Measurements from ENCODE around the gene ACTRT2. TPM values are rescaled to one million over a fixed set of nuclear protein-coding genes. Genes with fewer than 3 reads are reported as not detected.

ACTRT2 gene
- total RNA-seq, 1 donor from 2014 or later: not detected

DNA sequence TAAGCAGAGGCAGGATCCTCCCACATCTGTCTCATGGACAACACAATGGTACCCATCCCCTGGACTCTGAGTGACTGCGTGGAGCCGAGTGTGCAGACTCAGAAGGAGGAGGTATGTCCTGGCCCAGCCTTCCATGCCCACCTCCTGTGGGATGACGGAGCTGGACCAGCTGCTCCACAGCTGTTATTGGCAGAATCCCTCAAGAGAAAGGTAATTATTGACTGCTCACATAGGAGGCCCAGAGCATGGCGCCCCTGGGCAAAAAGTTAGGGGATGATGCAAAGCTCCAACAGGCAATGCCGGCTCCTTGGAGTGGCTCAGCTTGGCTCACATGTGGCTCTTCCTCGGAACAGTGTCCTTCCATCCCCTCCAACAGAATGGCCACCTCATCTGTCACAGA, 12.2 kb upstream of the ACTRT2 start:
- TF ChIP-seq, protein P1, sequence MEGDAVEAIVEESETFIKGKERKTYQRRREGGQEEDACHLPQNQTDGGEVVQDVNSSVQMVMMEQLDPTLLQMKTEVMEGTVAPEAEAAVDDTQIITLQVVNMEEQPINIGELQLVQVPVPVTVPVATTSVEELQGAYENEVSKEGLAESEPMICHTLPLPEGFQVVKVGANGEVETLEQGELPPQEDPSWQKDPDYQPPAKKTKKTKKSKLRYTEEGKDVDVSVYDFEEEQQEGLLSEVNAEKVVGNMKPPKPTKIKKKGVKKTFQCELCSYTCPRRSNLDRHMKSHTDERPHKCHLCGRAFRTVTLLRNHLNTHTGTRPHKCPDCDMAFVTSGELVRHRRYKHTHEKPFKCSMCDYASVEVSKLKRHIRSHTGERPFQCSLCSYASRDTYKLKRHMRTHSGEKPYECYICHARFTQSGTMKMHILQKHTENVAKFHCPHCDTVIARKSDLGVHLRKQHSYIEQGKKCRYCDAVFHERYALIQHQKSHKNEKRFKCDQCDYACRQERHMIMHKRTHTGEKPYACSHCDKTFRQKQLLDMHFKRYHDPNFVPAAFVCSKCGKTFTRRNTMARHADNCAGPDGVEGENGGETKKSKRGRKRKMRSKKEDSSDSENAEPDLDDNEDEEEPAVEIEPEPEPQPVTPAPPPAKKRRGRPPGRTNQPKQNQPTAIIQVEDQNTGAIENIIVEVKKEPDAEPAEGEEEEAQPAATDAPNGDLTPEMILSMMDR (conservative IDR thresholded peaks at IDR 0.05): no peak
- DNase-seq (ENCODE audit: extremely low spot score, unreplicated experiment): no peak
- Mint-ChIP-seq H3K36me3 (no peaks in the 10 kb centered on the region), H3K9me3 (peaks cover 3% of the 10 kb centered on the region), H3K4me3 (no peak overlapping the region), H3K4me1 (ENCODE audit: unreplicated experiment) (peaks cover 4% of the 10 kb centered on the region), H3K27ac (no peak overlapping the region), H3K27me3 (peaks cover 7% of the 10 kb centered on the region)

DNA sequence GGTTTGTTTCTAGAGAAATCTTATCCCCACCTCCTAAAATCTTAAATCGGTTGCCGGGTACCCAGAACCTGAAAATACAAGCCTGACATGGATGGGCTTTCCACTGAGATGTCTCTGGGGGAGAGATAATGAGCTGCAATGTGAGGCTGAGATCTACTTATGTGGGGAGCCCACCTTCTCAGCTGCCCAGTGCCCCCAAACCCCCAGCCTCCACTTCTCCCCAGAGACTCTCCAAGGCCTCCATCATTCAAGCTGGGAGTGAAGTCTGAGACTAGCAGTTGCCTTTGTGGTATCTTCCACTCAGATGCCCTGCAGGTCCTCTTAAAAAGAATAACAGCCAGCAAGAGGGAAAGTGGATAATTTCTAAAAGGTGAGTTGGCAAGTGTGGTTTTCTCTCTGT, 11.7 kb upstream of the ACTRT2 start:
- Mint-ChIP-seq H3K36me3 (no peaks in the 10 kb centered on the region), H3K27ac (no peak overlapping the region), H3K9me3 (peaks cover 3% of the 10 kb centered on the region), H3K4me3 (no peak overlapping the region), H3K27me3 (peaks cover 13% of the 10 kb centered on the region), H3K4me1 (ENCODE audit: unreplicated experiment) (peaks cover 4% of the 10 kb centered on the region)
- TF ChIP-seq, protein P1 (conservative IDR thresholded peaks at IDR 0.05): no peak
- DNase-seq (ENCODE audit: extremely low spot score, unreplicated experiment): no peak

DNA sequence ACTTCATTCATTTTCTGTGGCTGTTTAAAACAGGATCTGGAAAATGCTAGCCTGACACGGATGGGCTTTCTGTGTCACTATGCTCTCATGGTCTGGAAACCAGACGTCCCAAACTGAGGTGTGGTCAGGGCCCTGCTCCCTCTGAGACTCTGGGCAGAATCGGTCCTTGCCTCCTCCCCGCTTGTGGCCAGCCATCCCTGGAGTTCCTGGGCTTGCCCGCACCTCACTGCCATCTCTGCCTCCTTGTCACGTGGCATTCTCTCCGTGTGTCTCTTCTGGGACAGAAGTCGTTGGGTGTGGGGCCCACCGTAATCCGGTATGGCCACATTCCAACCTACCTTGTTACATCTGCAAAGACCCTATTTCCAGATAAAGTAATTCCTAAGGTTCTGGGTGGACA, 10.1 kb upstream of the ACTRT2 start:
- no peak overlapping the region for H3K27ac Mint-ChIP-seq
- H3K9me3 Mint-ChIP-seq: peaks cover 3% of the 10 kb centered on the region
- TF ChIP-seq, protein P1 (conservative IDR thresholded peaks at IDR 0.05): no peak
- peaks cover 13% of the 10 kb centered on the region for H3K27me3 Mint-ChIP-seq
- no peak overlapping the region for H3K4me3 Mint-ChIP-seq
- DNase-seq (ENCODE audit: extremely low spot score, unreplicated experiment): no peak
- no peaks in the 10 kb centered on the region for H3K36me3 Mint-ChIP-seq
- H3K4me1 Mint-ChIP-seq (ENCODE audit: unreplicated experiment): peaks cover 4% of the 10 kb centered on the region

DNA sequence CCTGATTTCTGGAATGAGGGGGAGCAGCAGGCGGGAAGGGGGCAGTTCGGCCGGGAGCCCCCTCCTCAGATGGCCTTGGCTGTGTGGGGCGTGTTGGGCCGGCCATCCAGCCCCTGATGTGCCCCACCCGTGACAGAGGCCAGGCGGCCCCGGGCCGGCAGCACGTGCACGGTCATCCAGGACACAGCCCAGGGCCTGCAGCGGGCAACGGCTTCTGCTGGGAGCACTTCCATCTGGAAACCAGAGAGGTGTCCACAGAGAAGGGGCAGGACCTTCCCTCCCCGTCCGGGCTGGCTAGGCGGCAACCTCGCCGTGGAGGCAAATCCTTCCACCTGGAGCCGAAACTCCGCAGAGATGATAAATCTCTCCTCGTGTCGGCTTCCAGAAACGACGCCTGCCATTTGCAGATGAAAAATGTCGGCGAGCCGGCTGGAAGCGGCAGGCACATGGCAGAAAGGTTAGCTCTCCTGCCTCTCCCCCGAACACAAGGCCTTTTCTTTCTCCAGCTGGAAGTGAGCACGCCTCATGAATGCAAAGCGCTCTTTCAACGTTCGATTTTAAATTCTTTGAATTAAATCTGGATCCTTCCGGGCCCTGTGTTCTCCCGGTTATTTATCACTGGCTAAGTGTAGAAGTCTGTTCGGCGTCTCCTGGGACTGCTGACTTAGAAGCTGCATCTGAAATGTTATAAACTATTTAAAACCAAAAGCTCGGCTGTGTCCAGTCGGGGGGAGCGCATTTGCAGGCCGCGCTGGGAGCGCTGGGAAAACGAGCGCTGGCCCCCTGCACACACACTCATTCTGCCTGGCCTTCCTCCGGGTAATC, 9.4 kb upstream of the ACTRT2 start:
- H3K4me1 Mint-ChIP-seq (ENCODE audit: unreplicated experiment): peaks cover 4% of the 10 kb centered on the region
- DNase-seq (ENCODE audit: extremely low spot score, unreplicated experiment): no peak
- peaks cover 13% of the 10 kb centered on the region for H3K27me3 Mint-ChIP-seq

DNA sequence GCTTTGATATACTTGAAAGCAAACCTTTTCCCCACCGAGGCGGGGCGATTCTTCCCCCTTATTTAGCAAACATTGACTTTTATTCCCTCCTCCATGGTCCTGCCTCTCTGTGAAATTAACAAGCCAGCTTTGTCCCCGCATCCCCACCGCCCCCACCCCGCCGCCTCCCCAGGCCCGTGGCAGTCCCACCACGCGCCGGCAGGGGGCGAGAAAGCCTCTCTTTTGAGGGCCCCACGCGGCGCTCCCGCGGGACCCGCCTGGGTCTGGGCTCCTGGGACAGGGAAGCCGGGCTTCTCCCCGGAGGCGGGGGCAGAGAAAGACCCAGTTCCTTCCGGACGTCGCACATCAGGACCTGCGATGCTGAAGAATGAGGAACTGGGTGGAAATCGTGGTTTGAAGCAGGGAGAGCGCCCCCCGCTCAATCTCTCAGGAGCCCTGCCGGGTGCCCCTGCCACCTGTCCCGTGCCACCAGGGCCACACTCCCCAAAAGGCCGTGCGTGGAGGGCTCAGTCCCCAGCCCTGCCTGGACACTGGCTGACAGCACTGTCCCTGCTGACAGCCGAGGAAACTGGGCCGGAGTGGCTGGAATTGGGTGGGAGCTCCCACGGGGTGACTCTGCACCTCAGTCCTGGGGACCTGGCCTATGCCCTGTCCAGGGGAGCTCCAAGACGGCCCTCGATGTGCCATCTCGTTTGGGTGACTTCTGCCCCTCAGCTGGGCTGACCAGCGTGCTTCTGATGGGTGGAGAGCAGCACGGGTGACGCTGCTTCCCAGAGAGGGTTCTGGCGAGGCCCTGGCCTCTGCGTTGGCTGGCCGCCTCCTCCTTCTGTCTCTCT, 8.6 kb upstream of the ACTRT2 start:
- Mint-ChIP-seq H3K27me3 (peaks cover 13% of the 10 kb centered on the region), H3K4me1 (ENCODE audit: unreplicated experiment) (peaks cover 4% of the 10 kb centered on the region), H3K36me3 (no peaks in the 10 kb centered on the region), H3K27ac (no peak overlapping the region), H3K4me3 (no peak overlapping the region), H3K9me3 (no peaks in the 10 kb centered on the region)
- TF ChIP-seq, protein P1 (conservative IDR thresholded peaks at IDR 0.05): peak; percentile 81
- no peak for DNase-seq (ENCODE audit: extremely low spot score, unreplicated experiment)

More for the DNA sequence above, 9.4 kb upstream of the ACTRT2 start:
- TF ChIP-seq, protein P1 (conservative IDR thresholded peaks at IDR 0.05): no peak
- Mint-ChIP-seq H3K9me3 (peaks cover 2% of the 10 kb centered on the region), H3K4me3 (no peak overlapping the region), H3K36me3 (no peaks in the 10 kb centered on the region), H3K27ac (no peak overlapping the region)

Data from type B pancreatic cell (in vitro differentiated cells).